ENCODE measurements around the gene RGS10.

GRCh38 chr10:119454990-119455389, 87.5 kb downstream of the RGS10 start:
- TF ChIP-seq CTCF (IDR thresholded peaks at IDR 0.05) (no peak), POLR2AphosphoS5 (IDR thresholded peaks at IDR 0.05) (no peak)

Measured in esophagus muscularis mucosa (tissue), 3 donors.